ENCODE measurements around the gene FRMD6.
"Not testable (repeated sequence)": the region's sequence is repeated elsewhere in the genome, so short reads cannot be mapped to it uniquely, and the experiment has no call there.

Gene FRMD6

DNA sequence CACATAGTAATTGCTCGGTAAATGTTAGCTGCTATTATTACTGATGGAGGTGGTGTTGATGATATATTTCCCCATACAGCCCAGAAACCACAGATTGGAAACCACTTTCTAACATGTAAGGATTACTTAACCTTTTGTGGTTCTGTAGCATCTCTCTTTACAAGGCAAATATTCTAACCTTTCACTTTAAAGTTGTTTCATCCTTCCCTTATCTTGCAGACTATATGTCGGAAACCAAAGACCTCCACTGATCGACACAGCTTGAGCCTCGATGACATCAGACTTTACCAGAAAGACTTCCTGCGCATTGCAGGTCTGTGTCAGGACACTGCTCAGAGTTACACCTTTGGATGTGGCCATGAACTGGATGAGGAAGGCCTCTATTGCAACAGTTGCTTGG lies 75.8 kb downstream of the FRMD6 start:
- DNase-seq: no peak

DNA sequence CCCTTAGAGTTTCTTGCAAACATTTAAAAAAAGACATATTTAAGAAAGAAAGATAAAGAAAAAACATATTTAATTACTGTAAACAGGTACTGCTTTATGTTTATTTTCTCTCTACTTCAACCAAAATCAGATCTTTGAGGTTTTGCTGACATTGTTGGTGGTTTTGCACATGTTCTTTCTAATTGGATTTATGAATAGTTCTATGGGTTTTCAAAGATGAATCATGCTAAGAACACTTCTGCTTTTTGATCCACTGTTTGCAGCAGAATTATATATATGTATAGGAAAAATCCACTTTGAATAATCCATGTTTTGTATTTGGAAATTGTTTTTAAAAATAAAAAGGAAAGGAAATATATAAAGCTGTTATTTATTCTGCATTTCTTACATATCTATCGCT lies 78.4 kb downstream of the FRMD6 start:
- no peak for DNase-seq

DNA sequence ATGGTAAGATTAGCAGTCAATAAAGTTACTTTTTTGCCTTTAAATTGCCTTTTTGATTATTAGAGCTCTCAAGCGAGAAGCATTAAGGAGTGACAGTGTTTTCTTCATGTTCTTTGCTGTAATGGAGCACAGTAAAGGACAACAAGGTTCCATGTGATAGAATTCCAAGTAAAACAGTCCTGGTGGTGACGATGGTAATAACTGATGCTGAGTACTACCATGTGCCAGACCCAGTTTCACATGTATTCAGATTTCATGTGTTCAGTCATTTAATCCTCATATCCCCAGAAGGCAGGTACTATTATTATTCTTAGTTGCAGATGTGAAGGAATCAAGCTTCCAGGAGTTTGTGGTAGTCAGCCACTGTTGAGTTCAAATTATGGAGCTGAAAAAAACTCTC lies 79.0 kb downstream of the FRMD6 start:
- no peak for DNase-seq

DNA sequence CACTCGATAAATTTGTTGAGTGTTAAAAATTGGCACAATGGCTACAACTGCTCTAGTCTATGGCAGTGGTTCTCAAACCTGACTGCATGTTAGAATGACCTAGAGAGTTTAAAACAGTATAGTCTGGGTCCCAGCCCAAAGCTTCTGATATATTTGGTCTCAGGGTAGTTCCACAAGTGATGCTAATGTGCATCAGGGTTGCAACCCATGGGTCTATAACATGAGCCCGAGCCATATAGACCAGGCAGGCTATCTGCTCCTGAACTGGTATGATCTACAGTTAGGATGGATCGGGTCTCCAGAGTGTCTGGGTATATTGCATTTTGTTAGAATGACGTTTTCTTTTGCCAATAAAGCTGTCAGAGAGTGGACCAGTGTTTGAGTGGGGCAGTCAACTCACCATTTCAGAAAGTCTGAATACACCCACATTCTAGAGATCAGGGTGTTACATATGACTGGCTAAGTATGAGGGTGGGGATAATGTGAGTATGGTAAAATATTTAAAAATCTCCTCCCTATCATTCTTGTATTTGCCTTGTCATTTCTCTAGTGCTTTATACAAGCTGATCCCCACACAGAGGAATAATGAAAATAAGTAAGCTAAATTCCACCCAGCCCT lies 80.9 kb downstream of the FRMD6 start:
- no peak for DNase-seq

DNA sequence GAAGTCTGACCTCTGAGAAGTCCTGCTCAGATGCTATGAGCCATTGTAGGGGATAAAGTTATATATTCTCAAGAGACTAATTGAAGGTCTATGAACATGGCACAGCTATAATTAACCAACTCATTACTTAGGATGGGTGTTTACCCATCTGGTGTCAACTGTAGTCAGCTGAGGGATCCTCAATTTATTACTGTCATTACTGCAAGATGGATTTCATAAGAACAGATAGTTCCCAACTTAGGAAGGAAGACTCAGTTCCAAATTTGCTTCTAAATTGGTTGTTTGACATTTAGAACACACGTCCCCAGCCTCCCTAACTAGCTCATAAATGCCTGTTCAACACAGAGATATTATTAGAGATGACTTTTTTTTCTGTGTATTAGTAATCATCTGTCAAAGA lies 81.4 kb downstream of the FRMD6 start:
- DNase-seq: no peak

DNA sequence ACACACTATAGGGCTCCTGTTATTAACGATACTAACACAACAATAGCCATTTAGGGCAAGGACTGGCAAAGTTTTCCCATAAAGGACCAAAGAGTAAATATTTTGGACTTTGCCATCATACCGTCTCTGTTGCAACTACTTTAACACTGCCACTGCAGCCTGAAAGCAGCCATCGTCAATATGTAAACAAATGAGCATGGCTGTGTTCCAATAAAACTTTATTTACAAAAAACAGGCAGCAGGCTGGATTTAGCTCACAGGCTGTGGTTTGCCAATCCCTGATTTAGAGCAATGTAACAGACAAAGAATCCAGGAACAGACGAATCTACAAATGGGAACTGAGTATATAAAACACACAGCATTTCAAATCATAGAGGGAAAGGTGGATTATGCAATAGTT lies 84.1 kb downstream of the FRMD6 start:
- no peak for DNase-seq

DNA sequence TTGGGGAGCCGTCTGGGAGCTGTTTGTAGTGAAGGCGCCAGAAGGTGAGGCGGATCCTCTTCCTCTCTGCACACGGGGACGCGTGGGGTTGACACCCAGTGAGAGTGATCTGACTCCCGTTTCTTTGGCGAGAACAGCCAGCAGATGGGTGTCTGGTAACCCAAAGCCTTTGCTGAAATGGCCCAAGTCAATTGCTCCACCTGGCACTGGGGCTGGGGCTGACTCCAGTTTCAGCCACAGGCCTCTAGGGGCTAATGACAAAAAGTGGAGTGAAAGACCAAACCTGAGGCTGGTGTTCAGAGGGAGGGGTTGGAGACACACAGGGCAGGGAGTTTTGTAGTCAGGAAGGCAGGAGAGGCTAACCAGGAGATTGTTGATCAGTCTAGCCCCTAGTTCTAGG lies 87.0 kb downstream of the FRMD6 start:
- DNase-seq: no peak

DNA sequence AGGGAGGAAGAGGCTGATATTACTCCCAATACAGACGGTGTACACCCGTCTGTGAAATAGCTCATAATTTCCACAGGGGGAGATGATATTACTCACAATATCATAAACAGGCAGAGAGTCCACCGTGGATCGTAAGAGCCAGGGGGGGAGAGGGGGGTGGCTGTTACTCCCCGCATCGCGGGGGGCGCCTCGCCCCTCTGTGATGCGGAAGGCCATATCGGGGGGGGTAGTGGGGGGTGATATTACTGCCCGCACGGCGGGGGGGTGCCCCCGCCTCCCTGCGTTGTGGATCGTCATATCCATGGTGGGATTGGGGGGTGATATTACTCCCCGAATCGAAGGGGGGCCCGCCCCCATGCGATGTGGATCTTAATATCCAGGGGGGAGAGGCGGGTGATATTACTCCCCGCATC lies 91.9 kb downstream of the FRMD6 start:
- DNase-seq: no peak

DNA sequence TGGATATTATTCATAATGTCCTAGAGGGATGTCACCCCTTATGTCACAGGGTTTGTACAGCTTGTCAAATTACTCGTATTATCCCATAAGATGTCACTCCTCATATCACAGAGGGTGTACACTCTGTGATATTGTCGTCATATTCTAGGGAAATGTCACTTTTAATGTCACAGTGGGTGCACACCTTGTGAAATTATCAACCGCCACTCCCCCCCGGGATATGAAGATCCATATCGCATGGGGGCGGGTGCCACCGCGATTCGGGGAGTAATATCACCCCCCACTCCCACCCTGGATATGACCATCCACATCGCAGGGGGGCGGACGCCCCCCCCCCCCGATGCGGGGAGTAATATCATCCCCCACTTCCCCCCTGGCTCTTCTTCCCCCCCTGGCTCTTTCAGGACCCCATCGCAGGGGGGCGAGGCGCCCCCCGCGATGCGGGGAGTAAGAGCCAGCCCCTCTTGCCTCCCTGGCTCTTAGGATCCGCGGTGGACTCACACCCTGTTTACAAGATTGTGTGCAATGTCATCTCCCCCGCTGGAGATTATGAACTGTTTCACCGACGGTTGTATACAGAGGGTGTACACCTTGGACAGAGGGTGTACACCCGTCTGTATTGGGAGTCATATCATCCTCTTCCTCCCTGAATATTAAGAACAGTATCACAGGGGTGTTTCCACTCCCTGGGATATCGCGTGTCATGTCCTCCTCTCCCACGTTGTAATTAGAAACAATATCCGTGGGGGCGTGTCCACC lies 92.8 kb downstream of the FRMD6 start:
- DNase-seq: no peak

DNA sequence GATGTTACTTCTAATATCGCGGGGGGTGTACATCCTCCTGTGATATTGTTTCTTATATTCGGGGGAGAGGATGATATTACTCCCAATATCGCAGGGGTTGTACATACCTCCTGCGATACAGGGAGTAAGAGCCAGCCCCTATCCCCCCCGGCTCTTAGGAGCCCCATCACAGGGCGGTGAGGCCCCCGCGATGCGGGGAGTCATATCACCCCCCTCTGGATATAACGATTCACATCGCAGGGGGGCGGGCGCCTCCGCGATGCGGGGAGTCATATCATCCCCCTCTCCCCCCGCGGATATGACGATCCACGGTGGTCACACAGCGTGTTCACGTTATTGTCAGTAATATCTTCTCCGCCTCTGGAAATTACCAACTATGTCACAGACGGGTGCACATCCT lies 95.1 kb downstream of the FRMD6 start:
- DNase-seq: not testable (repeated sequence)

DNA sequence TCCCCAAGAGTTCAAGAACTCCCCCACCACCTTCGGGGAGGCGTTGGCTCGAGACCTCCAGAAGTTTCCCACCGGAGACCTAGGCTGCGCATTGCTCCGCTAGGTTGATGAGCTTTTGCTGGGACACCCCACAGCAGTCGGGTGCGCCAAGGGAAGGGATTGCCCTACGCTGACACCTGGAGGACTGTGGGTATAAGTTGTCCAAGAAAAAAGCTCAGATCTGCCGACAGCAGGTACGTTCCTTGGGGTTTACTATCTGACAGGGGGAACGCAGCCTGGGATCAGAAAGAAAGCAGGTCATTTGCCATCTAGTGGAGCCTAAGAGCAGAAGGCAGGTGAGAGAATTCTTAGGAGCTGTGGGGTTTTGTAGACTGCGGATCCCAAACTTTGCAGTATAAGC lies 98.8 kb downstream of the FRMD6 start:
- no peak for DNase-seq

DNA sequence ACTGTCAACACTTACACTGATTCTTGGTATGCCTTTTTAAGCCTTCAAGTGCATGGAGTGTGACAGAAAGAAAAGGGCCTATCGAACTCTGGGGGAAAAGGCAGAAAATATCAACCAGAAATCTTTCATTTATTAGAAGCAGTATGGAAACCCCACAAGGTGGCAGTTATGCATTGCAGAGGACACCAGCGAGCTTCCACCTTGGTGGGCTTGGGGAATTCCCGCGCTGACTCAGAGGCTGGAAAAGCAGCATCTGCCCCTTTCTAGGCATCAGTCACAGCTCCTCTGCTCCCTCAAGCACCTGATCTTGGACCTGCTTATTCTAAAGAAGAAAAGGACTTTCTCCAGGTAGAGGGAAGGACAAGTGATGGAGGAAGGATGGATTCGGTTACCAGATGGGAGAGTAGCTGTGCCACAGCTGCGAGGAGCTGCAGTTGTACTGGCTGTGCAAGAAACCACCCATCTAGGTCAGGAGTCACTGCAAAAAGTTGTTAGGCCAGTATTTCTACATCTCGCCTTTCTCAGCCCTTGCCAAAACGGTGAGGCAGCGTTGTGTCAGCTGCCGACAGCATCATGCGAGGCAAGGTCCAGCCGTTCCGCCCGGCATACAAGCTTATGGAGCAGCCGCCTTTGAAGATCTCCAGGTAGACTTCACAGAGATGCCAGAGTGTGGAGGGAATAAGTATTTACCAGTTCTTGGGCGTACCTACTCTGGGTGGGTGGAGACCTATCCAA lies 100.1 kb downstream of the FRMD6 start:
- DNase-seq: peak; percentile 82

DNA sequence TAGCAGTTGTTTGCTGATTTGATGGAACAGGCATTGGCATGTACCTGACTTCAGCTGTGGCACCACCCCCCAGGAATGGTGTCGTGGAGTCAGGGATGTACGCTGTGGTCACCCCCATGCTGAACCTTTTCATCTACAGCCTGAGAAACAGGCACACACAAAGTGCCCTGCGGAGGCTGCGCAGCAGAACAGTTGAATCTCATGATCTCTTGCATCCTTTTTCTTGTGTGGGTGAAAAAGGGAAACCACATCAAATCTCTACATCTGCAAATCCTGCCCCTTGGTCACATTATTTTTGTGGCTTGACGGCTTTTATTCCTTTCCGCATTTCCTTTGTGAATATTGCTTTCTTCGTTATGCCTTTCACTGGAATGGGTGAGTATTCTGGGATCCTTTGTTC lies 106.0 kb downstream of the FRMD6 start:
- DNase-seq: not testable (repeated sequence)

DNA sequence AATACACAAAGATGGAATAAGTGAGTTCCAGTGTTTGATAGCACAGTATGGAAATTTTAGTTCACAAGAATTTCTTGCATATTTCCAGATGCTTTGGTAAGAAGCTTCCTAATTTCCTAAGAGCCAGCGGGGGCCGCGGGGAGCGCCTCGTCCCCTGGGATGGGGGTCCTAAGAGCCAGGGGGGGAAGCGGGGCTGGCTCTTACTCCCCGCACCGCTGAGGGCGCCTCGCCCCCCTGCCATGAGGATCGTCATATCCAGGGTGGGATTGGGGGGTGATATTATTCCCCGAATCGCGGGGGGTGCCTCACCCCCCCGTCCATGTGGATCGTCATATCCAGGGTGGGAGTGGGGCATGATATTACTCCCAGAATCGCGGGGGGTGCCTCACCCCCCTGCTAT lies 108.2 kb downstream of the FRMD6 start:
- DNase-seq: no peak

DNA sequence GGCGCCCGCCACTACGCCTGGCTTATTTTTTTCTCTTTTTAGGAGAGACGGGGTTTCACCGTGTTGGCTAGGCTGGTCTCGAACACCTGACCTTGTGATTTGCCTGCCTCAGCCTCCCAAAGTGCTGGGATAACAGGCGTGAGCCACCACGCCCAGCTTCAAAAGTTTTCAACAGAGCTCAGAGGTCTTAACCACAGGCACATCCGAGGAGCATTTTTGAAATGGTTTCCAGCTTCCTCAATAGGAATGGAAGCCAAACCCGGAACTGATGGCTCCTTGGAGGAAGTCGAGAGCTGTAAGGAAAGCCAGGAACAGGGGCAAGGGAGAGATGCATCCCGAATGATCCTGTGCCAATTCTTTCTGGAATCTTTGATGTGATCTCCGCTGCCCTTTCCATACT lies 114.0 kb downstream of the FRMD6 start:
- DNase-seq: not testable (repeated sequence)

DNA sequence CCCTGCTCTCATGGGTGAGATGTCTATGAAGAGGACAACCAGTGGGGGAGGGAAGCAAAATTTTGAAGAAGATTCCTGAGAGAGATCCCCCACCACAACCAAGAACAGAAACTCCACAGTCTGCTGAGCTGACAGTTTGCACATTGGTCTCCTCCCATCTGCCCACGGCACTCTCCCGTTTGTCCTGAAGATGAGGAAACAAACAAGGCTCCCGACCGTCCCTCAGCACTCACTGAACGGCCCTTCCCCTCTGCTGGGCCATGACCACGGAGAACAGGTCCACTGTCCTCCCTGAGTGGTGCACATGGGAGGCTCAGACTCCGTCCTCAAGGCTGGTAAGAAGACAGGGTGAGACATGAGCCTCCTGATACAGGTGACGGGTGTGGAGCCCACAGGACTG lies 114.9 kb downstream of the FRMD6 start:
- not testable (repeated sequence) for DNase-seq

DNA sequence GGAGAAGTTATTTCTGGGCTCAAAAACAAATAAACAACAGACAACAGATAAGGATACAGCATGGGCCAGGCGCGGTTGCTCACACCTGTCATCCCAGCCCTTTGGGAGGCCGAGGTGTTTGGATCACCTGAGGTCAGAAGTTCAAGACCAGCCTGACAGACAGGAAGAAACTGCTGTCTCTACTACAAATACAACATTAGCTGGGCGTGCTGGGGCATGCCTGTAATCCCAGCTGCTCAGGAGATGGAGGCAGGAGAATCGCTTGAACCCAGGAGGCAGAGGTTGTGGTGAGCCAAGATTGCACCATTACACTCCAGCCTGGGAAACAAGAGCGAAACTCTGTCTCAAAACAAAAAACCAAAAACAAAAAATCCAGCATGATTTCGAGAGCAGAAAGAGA lies 117.6 kb downstream of the FRMD6 start:
- DNase-seq: not testable (repeated sequence)

DNA sequence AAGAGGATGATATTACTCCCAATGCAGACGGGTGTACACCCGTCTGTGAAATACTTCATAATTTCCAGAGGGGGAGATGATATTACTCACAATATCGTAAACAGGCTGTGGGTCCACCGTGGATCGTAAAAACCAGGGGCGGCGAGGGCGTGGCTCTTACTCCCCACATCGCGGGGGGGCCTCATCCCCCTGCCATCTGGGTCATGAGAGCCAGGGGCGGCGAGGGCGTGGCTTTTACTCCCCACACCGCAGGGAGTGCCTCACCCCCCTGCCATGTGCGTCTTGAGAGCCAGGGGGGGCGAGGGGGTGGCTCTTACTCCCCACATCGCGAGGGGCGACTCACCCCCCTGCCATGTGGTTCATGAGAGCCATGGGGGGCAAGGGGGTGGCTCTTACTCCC lies 122.5 kb downstream of the FRMD6 start:
- DNase-seq: no peak

DNA sequence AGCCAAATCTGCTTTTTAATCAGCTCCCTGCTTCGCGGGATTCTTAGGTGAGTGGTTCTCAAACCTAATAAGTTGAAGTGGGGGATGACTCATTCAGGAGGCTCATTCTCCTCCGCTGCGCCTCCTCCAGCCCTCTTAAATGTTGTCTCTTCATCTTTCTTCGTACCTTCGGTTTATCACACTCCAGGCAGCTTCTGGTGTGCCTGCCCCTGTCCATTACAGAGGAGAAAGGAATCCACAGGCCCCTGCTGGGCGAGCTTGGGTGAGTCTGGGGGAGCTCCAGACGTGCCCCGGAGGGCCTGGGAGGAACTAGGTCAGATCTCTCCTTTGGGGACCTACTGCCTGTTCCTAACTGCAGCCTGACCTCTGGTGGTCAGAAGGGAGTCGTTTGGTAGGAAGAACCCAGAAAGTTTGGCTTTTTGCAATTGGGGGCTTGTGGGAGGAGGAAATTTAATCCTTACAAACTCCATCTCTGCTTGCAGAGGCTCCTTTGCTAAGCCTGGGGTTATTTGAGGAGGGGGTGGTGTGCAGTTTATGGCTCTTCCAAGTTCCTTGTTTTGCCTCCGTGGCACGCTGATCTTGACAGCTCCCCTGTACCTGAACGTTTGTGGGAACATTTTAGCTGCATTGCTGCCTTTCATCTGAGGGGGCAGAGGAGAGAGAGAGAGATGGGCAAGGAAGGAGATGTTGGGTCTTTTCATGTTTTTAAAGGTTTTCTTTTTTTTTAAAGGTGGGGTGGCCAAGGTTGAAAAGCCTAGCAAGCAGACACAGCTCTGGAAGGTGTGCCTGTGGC lies 124.6 kb downstream of the FRMD6 start:
- DNase-seq: peak; percentile 52

DNA sequence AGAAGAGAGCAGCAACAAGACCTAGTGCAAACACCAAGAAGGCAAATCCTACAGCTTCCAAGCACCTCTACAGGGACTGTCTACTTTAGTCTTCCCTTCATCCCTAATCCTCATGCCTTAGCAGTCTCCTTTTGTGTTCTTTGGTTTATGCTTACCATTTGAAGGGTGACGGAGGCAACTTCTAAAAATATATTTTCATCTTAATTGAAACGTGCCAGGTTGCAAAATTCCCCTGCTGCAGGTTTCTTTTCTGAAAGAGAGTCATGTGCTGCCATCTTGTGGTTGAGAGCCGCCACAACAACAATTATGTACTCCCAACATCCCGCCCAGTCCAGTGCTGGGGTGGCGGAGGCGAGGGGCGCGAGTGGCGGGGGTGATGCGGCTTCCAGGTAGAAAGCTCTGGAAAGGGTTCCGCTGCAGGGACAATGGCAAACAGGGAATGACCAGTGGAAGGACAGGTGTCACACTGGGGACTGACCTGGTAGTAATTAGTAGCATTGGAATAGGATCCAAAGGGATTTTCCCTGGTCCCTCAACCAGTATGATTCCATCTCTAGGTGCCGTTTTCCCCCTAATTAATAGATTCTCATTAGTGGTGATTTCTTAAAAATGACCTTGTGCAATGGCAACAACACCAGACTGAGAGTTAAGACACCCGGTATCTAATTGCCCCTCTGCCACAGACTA lies 128.4 kb downstream of the FRMD6 start:
- DNase-seq: peak; percentile 70

Data from DMS79 (cell line).